HG03521 (cell line): ENCODE results near the gene NEB.
"Not testable (repeated sequence)": the region's sequence is repeated elsewhere in the genome, so short reads cannot be mapped to it uniquely, and the experiment has no call there.

Source experiments
- ATAC-seq: cut with Tn5 transposase; IDR thresholded peaks from one replicate; pipeline ENCODE4 v1.9.1; 2021; ENCODE audit warnings: mild to moderate bottlenecking, moderate library complexity; ENCODE audit not compliant: unreplicated experiment

The NEB gene

GRCh38 chr2:151569167-151569566, 165.1 kb downstream of the NEB start:
- ATAC-seq: no peak

DNA sequence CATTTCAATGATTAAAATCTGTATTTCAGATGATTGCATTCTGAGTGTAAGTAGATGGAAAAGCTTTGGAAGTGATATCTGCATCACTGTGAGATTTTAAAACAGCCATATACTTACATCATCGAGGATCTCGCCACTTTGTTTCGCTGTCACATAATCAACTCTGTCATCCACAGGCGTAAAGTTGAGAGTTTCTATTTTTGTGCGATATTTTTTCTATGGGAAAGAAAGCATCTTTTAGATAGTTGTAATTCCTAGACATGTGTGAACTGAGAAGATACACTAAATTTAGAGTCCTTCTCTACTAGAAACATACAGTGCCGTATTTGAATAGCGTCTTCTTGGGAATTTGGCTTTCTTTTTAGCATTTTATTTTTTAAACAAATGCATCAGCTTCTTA, 165.8 kb downstream of the NEB start:
- no peak for ATAC-seq

GRCh38 chr2:151567006-151567405, 167.3 kb downstream of the NEB start:
- no peak for ATAC-seq

- ATAC-seq: no peak
Measured at GRCh38 chr2:151562398-151562797, 171.9 kb downstream of the NEB start.

DNA sequence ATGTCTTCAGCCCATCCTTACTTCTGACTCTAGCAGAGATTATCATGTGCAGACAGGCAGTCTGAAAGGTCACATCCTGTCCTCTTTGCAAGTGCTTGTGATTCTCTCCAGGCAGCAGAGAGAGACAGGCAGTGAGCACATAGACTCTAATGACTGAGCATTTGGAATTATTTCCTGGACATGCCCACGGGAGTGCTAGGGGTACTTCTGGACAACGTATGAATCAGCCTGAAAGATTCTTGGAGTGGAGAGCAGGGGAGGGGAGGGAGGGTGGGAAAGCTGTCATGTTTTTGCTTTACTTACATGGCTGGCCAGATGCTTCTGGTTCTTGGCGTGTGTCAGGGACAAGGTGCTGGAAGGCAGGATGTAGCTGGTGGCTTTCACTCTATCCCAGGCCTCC, 174.0 kb downstream of the NEB start:
- no peak for ATAC-seq

GRCh38 chr2:151559431-151559830, 174.8 kb downstream of the NEB start:
- ATAC-seq: not testable (repeated sequence)

GRCh38 chr2:151557883-151558282, 176.4 kb downstream of the NEB start:
- not testable (repeated sequence) for ATAC-seq

DNA sequence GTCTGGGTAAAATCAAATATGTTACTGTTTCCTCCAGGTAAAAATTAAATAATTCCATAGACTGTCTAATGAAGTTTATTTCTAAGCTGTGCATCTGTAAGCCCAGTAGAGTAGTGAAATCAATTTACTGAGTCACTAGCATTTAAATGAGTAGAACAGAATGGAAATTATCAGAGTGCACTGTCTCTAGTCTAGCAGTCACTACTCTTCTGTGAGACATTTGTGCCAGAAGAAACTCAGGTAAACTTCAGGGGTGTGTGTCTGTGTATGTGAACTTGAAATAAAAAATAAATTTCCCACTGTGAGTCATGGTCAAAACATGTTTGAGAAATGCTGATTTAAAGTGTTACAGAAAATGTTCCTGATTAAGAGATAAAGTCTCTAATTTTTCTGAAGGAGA, 178.2 kb downstream of the NEB start:
- no peak for ATAC-seq

- ATAC-seq: no peak
Measured at GRCh38 chr2:151552287-151552686, 182.0 kb downstream of the NEB start.

DNA sequence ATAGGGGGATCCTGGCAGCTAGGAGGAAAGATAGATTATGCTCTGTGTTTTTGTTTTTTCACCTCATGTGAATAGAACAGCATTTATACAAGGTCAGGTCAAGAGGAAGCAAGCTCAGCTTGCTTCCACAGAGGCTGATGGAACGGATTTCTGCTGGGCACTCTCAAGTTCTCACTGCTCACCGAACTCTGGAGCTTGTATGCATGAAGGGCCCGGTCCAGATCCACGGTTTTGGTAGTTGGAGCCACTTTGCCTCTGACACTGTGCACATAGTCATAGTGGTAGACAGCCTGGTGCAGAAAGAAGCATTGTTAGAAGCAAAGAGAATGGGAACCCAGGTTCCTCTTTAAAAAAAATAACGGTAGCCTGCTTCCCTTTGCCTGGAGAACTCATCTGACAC, 182.7 kb downstream of the NEB start:
- ATAC-seq: no peak

GRCh38 chr2:151549191-151549590, 185.1 kb downstream of the NEB start:
- no peak for ATAC-seq

GRCh38 chr2:151544449-151544848, 189.8 kb downstream of the NEB start:
- ATAC-seq: no peak

- ATAC-seq: no peak
Measured at GRCh38 chr2:151543876-151544275, 190.4 kb downstream of the NEB start.

DNA sequence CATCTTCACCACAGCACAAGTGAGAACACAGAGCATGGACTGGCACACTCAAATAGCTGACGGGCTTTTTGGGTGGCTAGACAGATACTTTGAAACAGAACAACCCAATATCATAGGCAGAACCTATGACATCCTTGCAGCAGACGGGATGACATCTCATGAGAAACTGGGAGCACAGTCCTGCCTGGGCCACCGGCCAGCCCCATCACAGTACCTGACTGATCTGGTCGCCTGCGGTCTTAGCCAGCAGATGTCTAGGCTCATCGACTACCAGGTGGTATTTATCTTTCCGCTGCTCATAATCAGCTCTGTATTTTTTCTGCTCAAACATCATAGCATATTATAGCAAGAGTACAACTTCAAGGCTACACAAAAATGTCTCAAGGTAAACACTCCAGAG, 200.3 kb downstream of the NEB start:
- ATAC-seq: no peak

GRCh38 chr2:151533127-151533526, 201.1 kb downstream of the NEB start:
- no peak for ATAC-seq

DNA sequence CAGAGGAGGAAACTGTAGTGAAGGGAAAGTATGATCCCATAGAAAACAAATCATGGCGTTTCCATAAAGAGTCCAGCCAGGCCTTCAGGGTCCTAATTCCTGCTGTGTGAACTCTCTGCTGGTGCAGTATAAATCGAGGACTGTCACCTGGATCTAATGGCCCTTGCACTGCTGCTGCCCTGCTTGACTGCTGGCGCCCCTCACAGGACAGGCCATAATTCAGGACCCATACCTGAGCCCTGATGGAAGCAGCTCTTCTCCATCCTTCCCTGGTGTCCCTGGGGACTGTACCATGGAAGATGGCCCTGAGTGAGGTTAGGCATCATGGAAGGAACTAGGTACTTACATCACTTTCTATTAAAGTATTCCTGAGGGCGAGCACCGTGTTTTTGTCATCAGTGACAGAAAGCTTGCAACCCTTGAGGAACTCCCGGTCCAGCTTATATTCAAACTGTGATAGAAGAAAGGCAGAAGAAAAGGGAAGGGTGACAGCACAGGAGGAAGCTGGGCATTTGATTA, 207.6 kb downstream of the NEB start:
- no peak for ATAC-seq

GRCh38 chr2:151525821-151526373, 208.4 kb downstream of the NEB start:
- ATAC-seq: no peak

- no peak for ATAC-seq
Measured at GRCh38 chr2:151523850-151524249, 210.4 kb downstream of the NEB start.

DNA sequence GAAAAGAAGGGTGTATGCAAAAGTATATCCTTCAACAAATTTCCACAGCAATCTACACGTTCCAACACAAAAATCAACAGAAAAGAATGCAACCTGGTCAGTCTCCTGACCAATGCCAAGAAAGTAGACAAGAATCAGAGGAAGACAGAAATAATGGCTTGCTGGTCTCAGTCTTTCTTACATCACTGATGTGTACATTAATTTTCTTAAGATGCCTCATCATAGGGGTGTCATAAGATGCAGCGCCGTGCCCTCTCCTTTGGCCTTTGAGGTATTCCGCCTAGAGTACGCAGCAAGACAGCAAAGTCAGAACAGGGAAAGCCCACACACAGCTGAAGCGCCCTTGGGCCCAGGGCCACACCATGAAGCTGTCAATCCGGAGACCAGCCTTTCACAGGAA, 211.7 kb downstream of the NEB start:
- ATAC-seq: no peak

DNA sequence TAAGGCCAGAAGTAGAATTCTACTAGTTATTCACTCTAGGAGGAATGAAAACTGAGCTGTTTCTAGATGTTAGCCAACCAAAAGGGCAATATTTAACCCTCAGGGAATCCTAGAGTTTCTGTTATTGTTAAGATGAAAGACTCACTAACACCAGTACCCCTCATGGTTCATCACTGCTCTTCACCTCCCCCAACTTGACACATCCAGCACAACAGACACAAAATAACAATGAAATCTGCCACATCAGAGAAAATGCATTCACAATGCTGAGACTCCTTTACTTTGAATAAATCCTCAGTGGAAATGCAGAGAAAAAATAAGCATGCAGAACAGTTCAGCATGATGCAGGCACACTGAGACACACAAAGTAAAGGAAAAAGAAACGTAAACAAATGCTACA, 213.3 kb downstream of the NEB start:
- no peak for ATAC-seq

DNA sequence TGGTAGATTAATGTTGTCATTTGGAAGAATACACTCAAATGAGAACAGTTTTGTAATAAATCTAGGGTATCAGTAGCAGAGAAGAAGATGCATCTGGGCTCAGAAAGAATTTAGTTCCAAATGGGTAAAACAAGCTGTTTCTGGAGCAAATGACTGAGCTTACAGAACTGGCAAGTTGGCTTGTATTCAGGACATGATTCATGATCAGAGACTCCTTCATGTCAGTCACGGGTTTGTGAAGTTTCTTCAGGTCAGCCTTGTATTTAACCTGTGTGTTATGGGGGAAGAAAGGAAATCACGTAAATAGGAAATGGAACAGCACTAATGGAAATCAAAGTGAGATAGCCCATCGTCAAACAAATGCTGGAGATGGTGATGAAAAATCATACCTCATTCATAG, 215.5 kb downstream of the NEB start:
- no peak for ATAC-seq

GRCh38 chr2:151508519-151508918, 225.8 kb downstream of the NEB start:
- ATAC-seq: no peak

DNA sequence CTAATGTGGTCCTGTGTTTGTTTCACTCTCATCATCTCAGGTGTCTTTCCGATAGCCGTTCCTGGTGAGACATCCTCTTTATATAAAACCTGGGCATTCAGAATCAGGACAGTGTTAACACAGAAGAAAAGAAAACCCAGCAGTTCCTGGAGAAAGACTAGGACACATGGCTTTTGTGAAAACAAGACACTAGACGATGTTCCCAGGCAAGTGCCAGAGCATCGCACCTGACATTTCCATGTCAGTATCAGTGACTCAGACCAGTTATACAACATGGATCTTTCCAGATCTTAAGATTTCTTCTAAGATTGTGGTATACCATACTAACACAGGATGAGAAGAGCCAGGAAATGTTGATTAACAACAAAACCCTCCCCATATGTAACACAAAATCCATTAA, 228.1 kb downstream of the NEB start:
- ATAC-seq: no peak
